WTC11 (cell line): ENCODE measurements around the gene LRRFIP1. TPM values are rescaled to one million over a fixed set of nuclear protein-coding genes. Genes with fewer than 3 reads are reported as not detected.

ENCODE experiments used
- ATAC-seq: fragments of 200-7000 bp; cut with Tn5 transposase; 2 replicates; pipeline ENCODE4 v1.10.0; 2021; ENCODE audit warnings: mild to moderate bottlenecking, moderate library complexity
- CTCF ChIA-PET: fragments of 300-600 bp; sonication (Branson Sonifier 250); formaldehyde crosslinking; loops from one replicate; lab custom pipeline; 2021; ENCODE audit warnings: antibody characterized with exemption; lab: Charles Lee
- POLR2A ChIA-PET: fragments of 350-600 bp; sonication (Branson Sonifier 250); formaldehyde crosslinking; loops from one replicate; lab custom pipeline; 2021; ENCODE audit warnings: antibody characterized with exemption; lab: Charles Lee
- DNase-seq: peaks from one replicate; pipeline ENCODE4 v3.0.0; 2021; ENCODE audit warnings: low spot score
- H3K27ac Mint-ChIP-seq: 2 replicates; pipeline ENCODE4 v1.8.0; 2021; ENCODE audit warnings: mixed read lengths
- H3K27me3 Mint-ChIP-seq: 2 replicates; pipeline ENCODE4 v1.8.0; 2021; ENCODE audit warnings: low read depth, mild to moderate bottlenecking, moderate library complexity, mixed read lengths
- H3K36me3 Mint-ChIP-seq: 2 replicates; pipeline ENCODE4 v1.8.0; 2021; ENCODE audit warnings: mixed read lengths
- H3K4me1 Mint-ChIP-seq: 2 replicates; pipeline ENCODE4 v1.8.0; 2022; ENCODE audit warnings: mixed read lengths
- H3K4me3 Mint-ChIP-seq: 2 replicates; pipeline ENCODE4 v1.8.0; 2021; ENCODE audit warnings: mild to moderate bottlenecking, moderate library complexity, mixed read lengths
- H3K9me3 Mint-ChIP-seq: 2 replicates; pipeline ENCODE4 v1.8.0; 2021; ENCODE audit warnings: mixed read lengths
- AR ChIP-seq: fragments of 250-450 bp; sonication (Bioruptor Pico); IDR thresholded peaks from 2 replicates; pipeline ENCODE4 v1.9.0; 2021; ENCODE audit warnings: mild to moderate bottlenecking
- ATF3 ChIP-seq: sonication (generic); formaldehyde crosslinking; conservative IDR thresholded peaks from 2 replicates; pipeline ENCODE4 v1.8.1; 2022; ENCODE audit warnings: mild to moderate bottlenecking, missing genetic modification reagents
- ATF6 ChIP-seq: sonication (generic); formaldehyde crosslinking; IDR thresholded peaks from 2 replicates; pipeline ENCODE4 v1.8.1; 2023; ENCODE audit warnings: mild to moderate bottlenecking, missing genetic modification reagents
- E2F5 ChIP-seq: sonication (generic); formaldehyde crosslinking; IDR thresholded peaks from 2 replicates; pipeline ENCODE4 v1.8.1; 2022; ENCODE audit warnings: mild to moderate bottlenecking, moderate library complexity, missing genetic modification reagents
- ERG ChIP-seq: fragments of 250-450 bp; sonication (Bioruptor Pico); IDR thresholded peaks from 2 replicates; pipeline ENCODE4 v1.8.0; 2021; ENCODE audit warnings: mild to moderate bottlenecking
- ESRRA ChIP-seq: sonication (generic); formaldehyde crosslinking; IDR thresholded peaks from 2 replicates; pipeline ENCODE4 v1.8.1; 2022; ENCODE audit warnings: mild to moderate bottlenecking, missing genetic modification reagents, borderline replicate concordance
- FOXP4 ChIP-seq: sonication (generic); formaldehyde crosslinking; IDR thresholded peaks from 2 replicates; pipeline ENCODE4 v1.8.0; 2022; ENCODE audit warnings: mild to moderate bottlenecking, missing genetic modification reagents
- GRHL2 ChIP-seq: fragments of 250-450 bp; sonication (Bioruptor Pico); IDR thresholded peaks from 2 replicates; pipeline ENCODE4 v1.8.0; 2022; ENCODE audit warnings: mild to moderate bottlenecking, moderate library complexity; ENCODE audit not compliant: insufficient replicate concordance, severe bottlenecking
- ZNF281 ChIP-seq: sonication (generic); formaldehyde crosslinking; IDR thresholded peaks from 2 replicates; pipeline ENCODE4 v1.8.0; 2023; ENCODE audit warnings: mild to moderate bottlenecking, missing genetic modification reagents
- ZNF425 ChIP-seq: fragments of 250-450 bp; sonication (Bioruptor Pico); conservative IDR thresholded peaks from 2 replicates; pipeline ENCODE4 v1.9.0; 2021; ENCODE audit warnings: mild to moderate bottlenecking
- ZNF532 ChIP-seq: fragments of 250-450 bp; sonication (Bioruptor Pico); IDR thresholded peaks from 2 replicates; pipeline ENCODE4 v1.9.0; 2021; ENCODE audit warnings: mild to moderate bottlenecking, borderline replicate concordance
- ZSCAN18 ChIP-seq: fragments of 250-450 bp; sonication (Bioruptor Pico); IDR thresholded peaks from 2 replicates; pipeline ENCODE4 v2.1.2; 2022; ENCODE audit warnings: mild to moderate bottlenecking, moderate library complexity
- total RNA-seq: library from RNA; stranded (reverse); gene quantifications from 3 replicates; pipeline ENCODE4 v1.2.3, GENCODE V29; 2021

Gene LRRFIP1
- total RNA-seq, 1 experiment from 2014 or later: 88.4 TPM

GRCh38 chr2:237816531-237816930 lies 189.1 kb downstream of the LRRFIP1 start (continued):
- TF ChIP-seq ATF6 (CRISPR knock-in tag): no peak
- no peak for TF ChIP-seq E2F5 (CRISPR knock-in tag)
- no peak for TF ChIP-seq GRHL2 (CRISPR knock-in tag)
- TF ChIP-seq ZNF281 (CRISPR knock-in tag): no peak
- no peak for TF ChIP-seq ZSCAN18
- TF ChIP-seq ZNF532 (CRISPR knock-in tag): no peak

- Mint-ChIP-seq H3K9me3 (no peaks in the 10 kb centered on the region), H3K27ac (no peak overlapping the region), H3K36me3 (no peaks in the 10 kb centered on the region), H3K27me3 (peaks cover 3% of the 10 kb centered on the region; the same call in 1 of the 2 replicates), H3K4me3 (no peak overlapping the region), H3K4me1 (no peaks in the 10 kb centered on the region)
- ChIA-PET CTCF (no interaction called here), POLR2A (no interaction called here)
- ATAC-seq (no peak), DNase-seq (no peak)
- TF ChIP-seq FOXP4 (CRISPR knock-in tag) (no peak), ZNF425 (CRISPR knock-in tag) (no peak), AR (CRISPR knock-in tag) (no peak), ATF3 (CRISPR knock-in tag) (no peak), ERG (no peak), ESRRA (CRISPR knock-in tag) (no peak)
These were observed 190.7 kb downstream of the LRRFIP1 start for GRCh38 chr2:237818066-237818473.
